GM12892 (cell line): ENCODE data around the gene WRNIP1.

Source experiments
- POLR2A ChIP-seq: IDR thresholded peaks from 2 replicates; pipeline ENCODE4 v1.6.1; 2011; ENCODE audit warnings: low read depth, low read length, control low read depth
- TAF1 ChIP-seq: IDR thresholded peaks from 2 replicates; pipeline ENCODE4 v1.6.1; 2011; ENCODE audit warnings: low read depth, mild to moderate bottlenecking, control low read depth, low read length, borderline replicate concordance

- no peak for TF ChIP-seq POLR2A
- no peak for TF ChIP-seq TAF1
Observed at GRCh38 chr6:2792330-2793110, 27.3 kb downstream of the WRNIP1 start.
